HG03039 (cell line): ENCODE data around the gene FHIT.
"Not testable (repeated sequence)": the region's sequence is repeated elsewhere in the genome, so short reads cannot be mapped to it uniquely, and the experiment has no call there.

Source experiments
- ATAC-seq: cut with Tn5 transposase; IDR thresholded peaks from one replicate; pipeline ENCODE4 v1.9.1; 2021; ENCODE audit warnings: mild to moderate bottlenecking, moderate library complexity; ENCODE audit not compliant: unreplicated experiment

FHIT gene

GRCh38 chr3:61065451-61066011, 185.7 kb downstream of the FHIT start:
- ATAC-seq = no peak

- no peak for ATAC-seq
These were observed 190.0 kb downstream of the FHIT start for GRCh38 chr3:61061092-61061723.

- no peak for ATAC-seq
These were observed 190.8 kb downstream of the FHIT start for GRCh38 chr3:61060411-61060861.

DNA sequence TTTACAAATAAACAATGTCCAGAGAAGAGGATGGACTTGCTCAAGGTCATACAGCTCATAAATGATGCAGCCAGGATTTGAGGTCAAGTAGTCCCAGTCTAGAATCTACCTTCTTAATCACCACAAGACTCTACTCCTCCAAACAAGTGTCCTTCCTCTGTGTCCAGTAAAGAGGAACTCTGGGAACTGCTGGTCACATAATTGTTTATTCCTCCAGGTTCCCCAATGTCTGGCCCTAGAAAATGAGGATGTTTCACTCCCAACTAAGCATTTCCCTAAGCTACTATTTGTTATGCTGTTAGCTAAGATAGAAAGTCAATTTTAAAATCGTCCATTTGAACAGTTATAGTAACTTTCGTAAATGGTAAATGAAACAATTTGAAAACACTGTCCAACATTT, 192.4 kb downstream of the FHIT start:
- ATAC-seq = no peak

DNA sequence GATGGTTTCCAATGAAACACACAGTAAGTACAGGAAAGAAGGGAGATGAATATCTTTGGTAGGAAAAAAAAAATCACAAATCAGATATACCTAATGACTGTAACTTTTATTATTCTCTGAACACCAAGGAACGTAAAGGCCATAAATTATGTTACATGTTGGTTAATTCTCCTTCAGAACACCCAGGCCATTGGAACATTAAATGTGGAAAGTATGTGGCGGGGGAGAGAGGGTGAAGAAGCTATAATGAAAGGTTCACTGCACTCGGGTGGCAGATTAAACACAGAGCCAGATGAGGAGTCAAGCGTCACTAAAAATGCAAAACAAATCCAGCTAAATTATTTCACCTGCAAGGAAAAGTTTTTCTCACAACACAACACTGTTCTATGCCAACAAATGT, 193.8 kb downstream of the FHIT start:
- no peak for ATAC-seq

GRCh38 chr3:61055447-61055846, 195.8 kb downstream of the FHIT start:
- ATAC-seq = no peak

DNA sequence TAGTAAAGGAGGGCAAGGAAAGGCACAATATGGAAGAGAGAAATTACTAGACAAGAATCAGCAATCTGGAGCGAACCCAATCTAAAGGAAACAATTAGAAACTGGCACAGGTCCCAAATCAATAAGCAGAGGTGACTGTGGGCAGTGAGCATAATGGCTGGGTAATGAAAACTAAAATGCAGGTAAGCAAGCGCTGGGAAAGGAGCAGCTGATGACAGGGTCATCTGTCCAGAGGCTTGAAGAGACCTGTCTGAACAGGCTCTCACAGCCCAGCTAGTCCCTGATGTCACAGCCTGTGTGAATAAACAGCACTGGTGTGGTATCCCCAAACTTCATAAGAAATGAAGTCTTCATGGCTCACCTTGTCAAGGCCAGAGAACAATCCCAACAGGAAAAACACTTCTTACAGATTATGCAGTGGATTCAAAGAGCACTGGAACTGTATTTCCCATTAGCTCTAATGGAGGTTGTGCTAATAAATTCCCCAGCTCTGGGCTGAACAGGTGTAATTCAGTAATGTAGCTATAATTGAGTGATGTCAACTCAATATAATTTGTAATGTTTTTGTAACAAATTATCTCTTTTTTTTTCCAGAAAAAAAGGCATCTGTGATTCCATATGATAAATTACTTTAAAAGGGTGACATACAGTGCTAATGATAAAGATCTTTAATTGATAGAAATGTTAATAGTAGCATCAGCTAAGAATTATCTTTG, 197.3 kb downstream of the FHIT start:
- ATAC-seq = no peak

DNA sequence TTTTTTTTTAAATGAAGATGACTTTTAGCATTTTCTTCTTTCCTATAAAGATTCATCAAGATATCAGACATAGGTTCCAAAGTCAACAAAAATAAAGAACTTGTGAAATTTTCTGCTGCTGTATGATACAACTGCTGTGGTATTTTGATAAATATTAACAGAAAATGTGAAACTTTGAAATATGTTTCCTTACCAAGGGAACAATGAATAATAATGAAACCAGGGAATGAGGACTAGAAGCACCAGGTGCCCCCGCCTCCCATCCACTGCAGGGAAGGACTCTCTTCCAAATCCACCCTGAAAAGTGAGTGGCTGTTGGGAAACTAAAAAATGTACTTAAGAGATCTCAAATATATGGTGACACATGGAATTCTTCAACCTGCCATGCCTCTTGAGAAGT, 198.4 kb downstream of the FHIT start:
- no peak for ATAC-seq

- ATAC-seq = no peak
These were observed 199.6 kb downstream of the FHIT start for GRCh38 chr3:61051666-61052065.

DNA sequence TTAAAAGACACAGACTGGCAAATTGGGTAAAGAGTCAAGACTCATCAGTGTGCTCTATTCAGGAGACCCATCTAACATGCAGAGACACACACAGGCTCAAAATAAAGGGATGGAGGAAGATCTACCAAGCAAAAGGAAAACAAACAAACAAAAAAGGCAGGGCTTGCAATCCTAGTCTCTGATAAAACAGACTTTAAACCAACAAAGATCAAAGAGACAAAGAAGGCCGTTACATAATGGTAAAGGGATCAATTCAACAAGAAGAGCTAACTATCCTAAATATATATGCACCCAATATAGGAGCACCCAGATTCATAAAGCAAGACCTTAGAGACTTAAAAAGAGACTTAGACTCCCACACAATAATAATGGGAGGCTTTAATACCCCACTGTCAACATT, 206.1 kb downstream of the FHIT start:
- not testable (repeated sequence) for ATAC-seq

GRCh38 chr3:61043156-61043555, 208.1 kb downstream of the FHIT start:
- ATAC-seq = no peak

GRCh38 chr3:61040618-61041017, 210.6 kb downstream of the FHIT start:
- no peak for ATAC-seq

- no peak for ATAC-seq
These were observed 215.7 kb downstream of the FHIT start for GRCh38 chr3:61035573-61035972.

DNA sequence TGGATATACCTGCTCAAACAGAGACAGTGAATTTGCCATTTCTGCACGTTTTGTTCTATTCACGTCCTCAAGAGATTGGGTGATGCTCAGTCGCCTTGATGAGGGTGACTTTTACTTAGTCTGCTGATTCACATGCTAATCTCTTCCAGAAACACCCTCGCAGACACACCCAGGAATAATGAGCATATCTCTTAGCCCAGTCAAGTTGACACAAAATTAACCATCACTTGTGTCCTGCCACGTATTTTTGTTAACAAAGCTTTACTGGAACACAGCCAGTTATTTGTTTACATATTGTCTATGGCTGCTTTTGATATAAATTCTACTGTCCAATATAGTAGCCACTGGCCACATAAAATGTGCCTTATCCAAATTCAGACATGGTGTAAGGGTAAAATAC, 218.3 kb downstream of the FHIT start:
- no peak for ATAC-seq

DNA sequence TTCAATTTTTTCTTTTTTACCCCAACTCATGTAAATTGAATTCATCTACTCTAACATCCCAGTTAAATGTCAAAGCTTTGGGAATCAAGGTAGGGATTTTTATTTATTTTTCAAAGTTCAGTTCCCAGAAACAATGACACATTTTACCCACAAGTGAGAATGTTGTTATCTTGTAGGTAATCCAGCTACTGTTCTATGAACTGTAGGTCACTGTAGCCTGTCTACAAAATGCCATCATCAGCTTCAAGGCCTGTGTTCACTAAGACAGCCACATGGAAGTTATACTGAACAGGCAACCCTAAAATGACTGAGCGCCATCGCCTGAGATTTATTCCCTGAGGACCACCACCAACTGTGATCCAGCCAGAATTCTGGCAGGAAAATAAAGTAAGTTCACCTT, 219.7 kb downstream of the FHIT start:
- ATAC-seq = no peak

DNA sequence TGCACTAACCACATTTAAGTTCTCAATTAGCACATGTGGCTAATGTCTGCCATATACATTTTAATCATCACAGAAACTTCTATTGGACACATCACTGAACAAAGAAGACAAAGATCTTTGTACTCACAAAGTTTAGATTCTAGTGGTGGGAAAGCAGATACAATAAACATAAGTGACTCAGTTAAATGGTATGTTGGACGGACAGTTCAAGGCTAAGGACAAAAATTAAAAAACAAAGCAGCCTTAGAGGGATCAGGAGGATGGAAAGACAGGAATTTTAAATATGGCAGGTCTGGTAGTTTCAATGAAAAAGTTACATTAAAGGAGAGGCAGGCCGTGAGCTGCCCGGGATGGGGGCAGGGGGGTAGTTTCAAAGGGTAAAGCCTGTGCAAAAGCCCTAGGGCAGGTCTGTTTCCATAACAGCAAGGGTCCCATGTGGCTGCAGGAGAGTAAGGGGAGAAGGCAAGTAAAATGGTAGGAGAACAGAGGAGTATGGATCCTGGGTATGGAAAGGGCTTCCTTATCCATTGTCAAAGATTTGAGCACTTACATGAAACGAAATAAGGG, 220.7 kb downstream of the FHIT start:
- ATAC-seq = no peak

GRCh38 chr3:61029194-61029593, 222.1 kb downstream of the FHIT start:
- no peak for ATAC-seq

DNA sequence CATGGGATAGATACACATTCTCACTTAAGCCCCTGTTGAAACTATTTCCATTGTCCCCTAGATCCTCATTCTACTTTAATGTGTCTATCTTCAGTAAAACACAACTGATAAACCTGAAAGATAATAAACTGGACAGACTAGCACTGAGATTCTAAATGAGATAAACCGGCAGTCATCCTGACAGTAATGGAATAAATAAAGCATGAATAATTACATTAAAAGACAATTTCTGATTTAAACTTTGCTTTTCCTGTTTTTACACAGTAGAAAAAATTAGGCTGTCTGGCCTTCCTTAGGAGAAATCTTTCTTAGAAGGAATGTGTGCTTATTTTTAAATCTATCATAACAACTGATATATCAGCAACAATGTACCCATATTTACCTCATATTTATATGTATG, 232.4 kb downstream of the FHIT start:
- ATAC-seq = no peak

GRCh38 chr3:61017028-61017427, 234.2 kb downstream of the FHIT start:
- not testable (repeated sequence) for ATAC-seq

DNA sequence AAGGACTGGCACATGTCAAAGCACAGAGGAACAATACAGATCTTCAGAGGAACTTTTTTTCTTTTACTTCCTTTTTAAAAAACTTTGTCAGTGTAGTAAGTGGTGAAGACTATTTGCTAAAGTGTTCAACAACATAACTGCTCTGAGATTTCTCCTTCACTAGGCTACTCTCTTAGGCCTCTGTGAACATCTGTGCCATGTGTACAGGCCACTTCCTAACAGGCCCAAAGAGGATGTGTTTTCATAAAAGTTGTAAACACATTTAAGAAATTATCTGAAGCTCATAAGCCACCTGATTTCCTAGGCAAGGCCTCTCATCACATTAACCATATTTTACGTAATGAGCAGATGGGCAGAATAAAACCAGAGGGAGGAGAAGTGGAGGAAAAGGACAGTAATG, 235.4 kb downstream of the FHIT start:
- ATAC-seq = no peak

- ATAC-seq = no peak
These were observed 235.8 kb downstream of the FHIT start for GRCh38 chr3:61015408-61015807.

GRCh38 chr3:61008998-61009380, 242.3 kb downstream of the FHIT start:
- no peak for ATAC-seq
